Germinal center (tissue), 1 donor: ENCODE data around the gene LIMS2.

Source experiments
- DNase-seq: peaks from one replicate; pipeline ENCODE4 v3.0.0; 2012; ENCODE audit warnings: mixed read lengths, low spot score

Gene LIMS2

GRCh38 chr2:127599211-127599610, 76.1 kb downstream of the LIMS2 start:
- DNase-seq = no peak

- DNase-seq = no peak
Observed at GRCh38 chr2:127598711-127599110, 76.6 kb downstream of the LIMS2 start.

- no peak for DNase-seq
Observed at GRCh38 chr2:127597984-127598380, 77.3 kb downstream of the LIMS2 start.

GRCh38 chr2:127597046-127597983, 78.0 kb downstream of the LIMS2 start:
- DNase-seq = no peak

GRCh38 chr2:127596311-127597045, 78.9 kb downstream of the LIMS2 start:
- no peak for DNase-seq

GRCh38 chr2:127594116-127594591, 81.2 kb downstream of the LIMS2 start:
- no peak for DNase-seq

GRCh38 chr2:127593228-127594115, 81.9 kb downstream of the LIMS2 start:
- no peak for DNase-seq

GRCh38 chr2:127592761-127593227, 82.5 kb downstream of the LIMS2 start:
- no peak for DNase-seq

GRCh38 chr2:127591221-127591923, 84.0 kb downstream of the LIMS2 start:
- DNase-seq = peak; percentile 89

GRCh38 chr2:127590386-127591190, 84.7 kb downstream of the LIMS2 start:
- DNase-seq = no peak

GRCh38 chr2:127589841-127590240, 85.5 kb downstream of the LIMS2 start:
- DNase-seq = no peak

GRCh38 chr2:127589358-127589757, 86.0 kb downstream of the LIMS2 start:
- no peak for DNase-seq
